H1 (cell line): Measurements from ENCODE around the gene SOX8. TPM values are rescaled to one million over a fixed set of nuclear protein-coding genes. Genes with fewer than 3 reads are reported as not detected.

Source experiments
- CTCF ChIA-PET: fragments of 300-600 bp; sonication (Branson Sonifier 250); formaldehyde crosslinking; loops from one replicate; lab custom pipeline; 2021; ENCODE audit not compliant: partially characterized antibody; lab: Charles Lee
- POLR2A ChIA-PET: fragments of 300-600 bp; sonication (Branson Sonifier 250); formaldehyde crosslinking; loops from one replicate; lab custom pipeline; 2021; ENCODE audit warnings: inconsistent platforms; ENCODE audit not compliant: partially characterized antibody; lab: Charles Lee
- DNase-seq, 2 experiments: peaks; one replicate each; pipeline versions ENCODE4 v3.0.0 to v3.0.0-alpha.2; 2010 to 2022; ENCODE audit warnings: low spot score in 2 of 2, low read depth in 1 of 2, mixed read lengths in 1 of 2
- FAIRE-seq: peaks from 2 replicates; lab custom pipeline; 2011; peaks lifted over from hg19 to GRCh38; lab: Jason Lieb, UNC
- H2AFZ ChIP-seq: 2 replicates; pipeline ENCODE4 v1.8.1; 2012; ENCODE audit warnings: low read length, inconsistent platforms
- H2AK5ac ChIP-seq: 2 replicates; pipeline ENCODE4 v1.6.1; 2013; ENCODE audit warnings: low read depth, low read length
- H2BK120ac ChIP-seq: replicated peaks from 2 replicates; pipeline ENCODE3; 2013; ENCODE audit warnings: low read depth, low read length, inconsistent platforms
- H2BK12ac ChIP-seq: 2 replicates; pipeline ENCODE4 v1.6.1; 2013; ENCODE audit warnings: low read depth, low read length
- H2BK15ac ChIP-seq: 2 replicates; pipeline ENCODE4 v1.6.1; 2013; ENCODE audit warnings: low read length
- H2BK20ac ChIP-seq: 2 replicates; pipeline ENCODE4 v1.6.1; 2013; ENCODE audit warnings: low read length
- H2BK5ac ChIP-seq: 2 replicates; pipeline ENCODE4 v1.6.1; 2013; ENCODE audit warnings: low read depth, low read length
- H3K14ac ChIP-seq: 2 replicates; pipeline ENCODE4 v1.6.1; 2013; ENCODE audit warnings: inconsistent platforms; ENCODE audit not compliant: insufficient read length
- H3K18ac ChIP-seq: 2 replicates; pipeline ENCODE4 v1.6.1; 2013; ENCODE audit warnings: low read length; ENCODE audit errors: extremely low read depth
- H3K23ac ChIP-seq: 2 replicates; pipeline ENCODE4 v1.6.1; 2013; ENCODE audit warnings: inconsistent platforms; ENCODE audit not compliant: insufficient read length
- H3K23me2 ChIP-seq: 2 replicates; pipeline ENCODE4 v1.6.1; 2013; ENCODE audit warnings: low read depth, low read length
- H3K27ac ChIP-seq: 2 replicates; pipeline ENCODE4 v1.6.1; 2011; ENCODE audit warnings: low read depth, low read length, inconsistent platforms
- H3K27me3 ChIP-seq, 4 experiments: replicated peaks in 1 of 4; 1 replicate in 1 of 4; 2 replicates in 3 of 4; pipeline versions ENCODE4 v1.6.1 to v1.8.1; 2011 to 2013; ENCODE audit warnings: low read length in 3 of 4, mild to moderate bottlenecking in 3 of 4, inconsistent platforms in 2 of 4, mixed read lengths in 2 of 4, moderate library complexity in 1 of 4; ENCODE audit not compliant: control insufficient read depth in 3 of 4, insufficient read depth in 3 of 4; ENCODE audit errors: extremely low read depth in 1 of 4
- H3K36me3 ChIP-seq, 4 experiments: 2 replicates each; pipeline versions ENCODE4 v1.6.1 to v1.8.1; 2011 to 2013; ENCODE audit warnings: mild to moderate bottlenecking in 4 of 4, low read length in 3 of 4, moderate library complexity in 2 of 4, control low read depth in 1 of 4, inconsistent platforms in 1 of 4; ENCODE audit not compliant: insufficient read depth in 4 of 4, control insufficient read depth in 2 of 4
- H3K4ac ChIP-seq: replicated peaks from 2 replicates; pipeline ENCODE3; 2013; ENCODE audit warnings: low read length, low read depth, mixed read lengths, inconsistent platforms; ENCODE audit not compliant: insufficient read length
- H3K4me1 ChIP-seq, 4 experiments: replicated peaks in 1 of 4; 1 replicate in 1 of 4; 2 replicates in 3 of 4; pipeline versions ENCODE4 v1.6.1 to v1.8.1; 2011 to 2013; ENCODE audit warnings: low read length in 3 of 4, inconsistent platforms in 2 of 4, mixed read lengths in 1 of 4; ENCODE audit not compliant: insufficient read depth in 4 of 4, control insufficient read depth in 3 of 4
- H3K4me2 ChIP-seq, 2 experiments: 2 replicates each; pipeline versions ENCODE4 v1.6.1 to v1.8.1; 2011 to 2013; ENCODE audit warnings: low read depth in 2 of 2, low read length in 2 of 2, control low read depth in 1 of 2, inconsistent platforms in 1 of 2, mild to moderate bottlenecking in 1 of 2; ENCODE audit not compliant: insufficient read depth in 1 of 2
- H3K4me3 ChIP-seq, 4 experiments: fragments of 200-600, 300-600 bp in 1 of 4; sonication (generic), shearing (Covaris generic), sonication (Bioruptor Twin) in 1 of 4; 2 replicates each; pipeline versions ENCODE4 v1.5.1 to v1.8.1; 2011 to 2016; ENCODE audit warnings: low read length in 4 of 4, low read depth in 3 of 4, control low read depth in 2 of 4, inconsistent platforms in 2 of 4, mild to moderate bottlenecking in 2 of 4, mixed read lengths in 1 of 4, moderate library complexity in 1 of 4; ENCODE audit not compliant: insufficient read depth in 2 of 4; ENCODE audit errors: extremely low read depth in 1 of 4
- H3K56ac ChIP-seq: replicated peaks from 2 replicates; pipeline ENCODE3; 2013; ENCODE audit warnings: low read depth, mild to moderate bottlenecking, mixed read lengths, low read length, inconsistent platforms; ENCODE audit not compliant: insufficient read length
- H3K79me1 ChIP-seq: 2 replicates; pipeline ENCODE4 v1.6.1; 2013; ENCODE audit warnings: low read depth, low read length, control low read depth
- H3K79me2 ChIP-seq, 2 experiments: 2 replicates each; pipeline versions ENCODE4 v1.6.1 to v1.8.1; 2012 to 2013; ENCODE audit warnings: low read length in 2 of 2, mild to moderate bottlenecking in 2 of 2, inconsistent platforms in 1 of 2; ENCODE audit not compliant: insufficient read depth in 2 of 2, control insufficient read depth in 1 of 2
- H3K9ac ChIP-seq, 4 experiments: replicated peaks in 1 of 4; 1 replicate in 1 of 4; 2 replicates in 3 of 4; pipeline versions ENCODE4 v1.6.1 to v1.8.1; 2011 to 2013; ENCODE audit warnings: low read depth in 3 of 4, low read length in 3 of 4, control low read depth in 2 of 4, mild to moderate bottlenecking in 2 of 4, moderate library complexity in 2 of 4, inconsistent platforms in 1 of 4; ENCODE audit errors: extremely low read depth in 1 of 4
- H3K9me3 ChIP-seq, 2 experiments: 2 replicates each; pipeline versions ENCODE4 v1.6.1 to v1.8.1; 2012 to 2013; ENCODE audit warnings: mild to moderate bottlenecking in 2 of 2, moderate library complexity in 2 of 2, control low read depth in 1 of 2, inconsistent platforms in 1 of 2, low read depth in 1 of 2, low read length in 1 of 2, mixed read lengths in 1 of 2; ENCODE audit not compliant: insufficient read depth in 2 of 2
- H4K20me1 ChIP-seq, 2 experiments: replicated peaks in 1 of 2; 2 replicates each; pipeline versions ENCODE3 to v1.8.1; 2011 to 2013; ENCODE audit warnings: inconsistent platforms in 2 of 2, low read length in 2 of 2, mild to moderate bottlenecking in 1 of 2; ENCODE audit not compliant: insufficient read depth in 2 of 2, control insufficient read depth in 1 of 2
- H4K5ac ChIP-seq: 2 replicates; pipeline ENCODE4 v1.6.1; 2013; ENCODE audit warnings: low read length, low read depth, mixed read lengths, inconsistent platforms; ENCODE audit not compliant: insufficient read length
- H4K8ac ChIP-seq: 2 replicates; pipeline ENCODE4 v1.8.0; 2013; ENCODE audit warnings: mild to moderate bottlenecking, moderate library complexity, low read length, inconsistent platforms; ENCODE audit not compliant: insufficient read depth; ENCODE audit errors: extremely low read depth
- H4K91ac ChIP-seq: replicated peaks from 2 replicates; pipeline ENCODE3; 2013; ENCODE audit warnings: low read length, mixed read lengths, inconsistent platforms; ENCODE audit not compliant: insufficient read length
- BCL11A ChIP-seq, 2 experiments: IDR thresholded peaks; one replicate each; pipeline ENCODE4 v1.6.1; 2011; ENCODE audit warnings: low read depth in 2 of 2, low read length in 2 of 2, mild to moderate bottlenecking in 2 of 2
- CEBPB ChIP-seq: IDR thresholded peaks from 2 replicates; pipeline ENCODE4 v1.6.1; 2012; ENCODE audit warnings: low read depth, low read length
- GTF2F1 ChIP-seq: IDR thresholded peaks from 2 replicates; pipeline ENCODE4 v1.6.1; 2012; ENCODE audit warnings: low read depth, low read length, improper control_type of control experiment, borderline replicate concordance
- KDM1A ChIP-seq: fragments of 200-600, 300-600 bp; sonication (generic); IDR thresholded peaks from 2 replicates; pipeline ENCODE4 v1.7.1; 2016; ENCODE audit warnings: mild to moderate bottlenecking, low read length, borderline replicate concordance
- WGBS, 2 experiments: shearing (Covaris generic) in 1 of 2; methylation state at CpG; one replicate each; pipeline versions ENCODE4 v1.1.6 to v1.1.7; 2013 to 2015; ENCODE audit warnings: low lambda C conversion rate in 2 of 2, mixed read lengths in 2 of 2, inconsistent platforms in 1 of 2, low coverage in 1 of 2, missing lambda C conversion rate in 1 of 2; ENCODE audit not compliant: insufficient replicate concordance in 2 of 2, insufficient coverage in 1 of 2, insufficient read length in 1 of 2; ENCODE audit errors: extremely low coverage in 1 of 2, missing lambda C conversion rate in 1 of 2; 5-methylcytosine and 5-hydroxymethylcytosine counted together
- polyA plus RNA-seq, 7 experiments: library from polyadenylated mRNA; depleted of rRNA in 3 of 7; stranded (reverse) in 5 of 7; unstranded in 2 of 7; fragments of >200 nt in 5 of 7; fragments of 200-250 nt in 2 of 7; gene quantifications; 1 replicate in 5 of 7; 2 replicates in 1 of 7; 4 replicates in 1 of 7; pipeline versions ENCODE4 v1.2.1 to v1.2.3, GENCODE V29; 2011 to 2013; ENCODE audit warnings: missing spikeins in 2 of 7, mixed read lengths in 2 of 7
- total RNA-seq: library from RNA; stranded (reverse); fragmentation: NEBNext Ultra II Directional; extraction: Animal tissue kit (Norgen Biotek cat#: 25700); gene quantifications from 2 replicates; pipeline ENCODE4 v1.2.1, GENCODE V29; 2021

The SOX8 gene
- total and polyA plus RNA-seq, 2 of the 8 experiments (the other 6 are each of a cell fraction or from before 2014, with no cell fraction given): 2.2 to 5.7 TPM

DNA sequence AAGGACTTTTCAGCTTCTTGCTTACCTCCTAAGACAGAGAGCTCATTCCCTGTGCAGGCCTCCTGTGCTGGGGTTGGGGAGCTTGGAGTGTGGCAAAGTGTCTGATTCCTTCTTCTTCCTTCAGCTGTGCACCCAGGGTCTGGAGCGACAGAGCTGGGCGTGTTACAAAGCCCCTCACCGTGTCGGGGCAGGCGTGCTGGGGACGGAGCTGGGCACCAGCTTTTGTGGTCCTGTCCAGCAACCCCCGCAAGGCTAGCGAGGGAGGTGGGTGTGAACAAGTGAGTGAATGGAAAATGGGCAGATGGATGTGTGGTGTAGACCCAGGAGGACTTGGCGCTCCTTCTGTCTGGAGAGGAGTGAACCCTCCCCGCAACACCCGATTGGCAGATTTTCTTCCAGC, 23.7 kb downstream of the SOX8 start:
- FAIRE-seq: no peak
- 92% methylated on average over 11 of the region's 11 CpGs; no CpG with 5 or more reads in 1 of the 2 experiments for WGBS, 2 experiments

More for the DNA sequence above, 23.7 kb downstream of the SOX8 start:
- no peak for DNase-seq
- POLR2A ChIA-PET: no interaction called here
- Histone ChIP-seq H3K9ac (no peak overlapping the region), H2BK15ac (no peak overlapping the region), H3K9me3 (peaks cover 0 to 11% of the 10 kb centered on the region in 2 experiments; a peak in 1 of 4 replicates), H2BK5ac (no peak overlapping the region), H4K91ac (peak overlapping the region; percentile 40), H2BK20ac (no peak overlapping the region), H2AFZ (no peak overlapping the region), H4K5ac (no peak overlapping the region), H3K79me2 (no peaks in the 10 kb centered on the region), H3K79me1 (no peaks in the 10 kb centered on the region), H3K4me1 (no peaks in the 10 kb centered on the region; a peak in 1 of 7 replicates), H3K27ac (no peak overlapping the region), H3K14ac (no peak overlapping the region), H3K18ac (no peak overlapping the region), H3K4me3 (no peak overlapping the region), H3K4ac (no peak overlapping the region), H2BK12ac (no peak overlapping the region), H3K56ac (no peak overlapping the region), H3K23me2 (no peaks in the 10 kb centered on the region), H3K27me3 (no peaks in the 10 kb centered on the region), H2AK5ac (no peak overlapping the region), H4K20me1 (no peaks in the 10 kb centered on the region), H3K4me2 (no peak overlapping the region), H2BK120ac (no peak overlapping the region), H4K8ac (0 out of 2 replicates have a peak overlapping the region, but pooled peaks have one; percentile 35), H3K23ac (no peak overlapping the region), H3K36me3 (no peaks in the 10 kb centered on the region)
- CTCF ChIA-PET: interaction anchor here (1.3 kb wide), 1 partner anchor 52 kb away, joined by 4 read pairs; no protein-coding TSS in a partner anchor
- TF ChIP-seq KDM1A (peak; percentile 82; the same call in 1 of the 2 replicates), GTF2F1 (no peak), CEBPB (no peak), BCL11A (IDR thresholded peaks at IDR 0.05; ENCODE audit: low read depth in 2 of 2, low read length in 2 of 2) (no peak)
